ENCODE measurements around the gene MICAL3. TPM values are rescaled to one million over a fixed set of nuclear protein-coding genes. Genes with fewer than 3 reads are reported as not detected.

MICAL3 gene
- total and polyA plus RNA-seq, 2 donors = 2.7 to 4.0 TPM

- no peak overlapping the region for H3K27ac ChIP-seq (ENCODE audit: low read depth in 1 of 2, low read length in 1 of 2)
- no peaks in the 10 kb centered on the region for H3K36me3 ChIP-seq (ENCODE audit: control insufficient read depth in 2 of 2, insufficient read depth in 2 of 2, low read length in 1 of 2)
- 91% methylated on average over 5 of the region's 5 CpGs for WGBS
- H3K27me3 ChIP-seq (ENCODE audit: control insufficient read depth in 2 of 2, insufficient read depth in 1 of 2, low read length in 1 of 2) = no peaks in the 10 kb centered on the region
- no peak overlapping the region for H3K4me3 ChIP-seq (ENCODE audit: low read length in 2 of 2)
- no peak for DNase-seq (ENCODE audit: low read depth in 6 of 9, low spot score in 9 of 9)
- peaks cover 52 to 80% of the 10 kb centered on the region in 2 donors for H3K4me1 ChIP-seq (ENCODE audit: control insufficient read depth in 2 of 2, insufficient read depth in 2 of 2, low read length in 2 of 2)
- no peaks in the 10 kb centered on the region for H3K9me3 ChIP-seq (ENCODE audit: control insufficient read depth in 2 of 2, insufficient read depth in 1 of 2, low read length in 1 of 2)
Measured at GRCh38 chr22:17796695-17797094, 227.7 kb downstream of the MICAL3 start.

- 76% methylated on average over 32 of the region's 32 CpGs for WGBS
- peak in 1 of 9 donors; percentile 37 for DNase-seq (ENCODE audit: low read depth in 6 of 9, low spot score in 9 of 9)
- Histone ChIP-seq H3K36me3 (ENCODE audit: control insufficient read depth in 2 of 2, insufficient read depth in 2 of 2, low read length in 1 of 2) (no peaks in the 10 kb centered on the region), H3K27me3 (ENCODE audit: control insufficient read depth in 2 of 2, insufficient read depth in 1 of 2, low read length in 1 of 2) (no peaks in the 10 kb centered on the region), H3K4me1 (ENCODE audit: control insufficient read depth in 2 of 2, insufficient read depth in 2 of 2, low read length in 2 of 2) (peaks cover 52 to 80% of the 10 kb centered on the region in 2 donors), H3K9me3 (ENCODE audit: control insufficient read depth in 2 of 2, insufficient read depth in 1 of 2, low read length in 1 of 2) (no peaks in the 10 kb centered on the region), H3K4me3 (ENCODE audit: low read length in 2 of 2) (no peak overlapping the region), H3K27ac (ENCODE audit: low read depth in 1 of 2, low read length in 1 of 2) (peak overlapping the region; percentile 69 to 73)
Measured at GRCh38 chr22:17795661-17796548, 228.5 kb downstream of the MICAL3 start.

- Histone ChIP-seq H3K36me3 (ENCODE audit: control insufficient read depth in 2 of 2, insufficient read depth in 2 of 2, low read length in 1 of 2) (peaks cover 0 to 3% of the 10 kb centered on the region in 2 donors), H3K4me3 (ENCODE audit: low read length in 2 of 2) (no peak overlapping the region), H3K27me3 (ENCODE audit: control insufficient read depth in 2 of 2, insufficient read depth in 1 of 2, low read length in 1 of 2) (no peaks in the 10 kb centered on the region), H3K4me1 (ENCODE audit: control insufficient read depth in 2 of 2, insufficient read depth in 2 of 2, low read length in 2 of 2) (peaks cover 52 to 71% of the 10 kb centered on the region in 2 donors), H3K27ac (ENCODE audit: low read depth in 1 of 2, low read length in 1 of 2) (peak overlapping the region; percentile 72 to 73), H3K9me3 (ENCODE audit: control insufficient read depth in 2 of 2, insufficient read depth in 1 of 2, low read length in 1 of 2) (no peaks in the 10 kb centered on the region)
- WGBS = 59% methylated on average over 25 of the region's 25 CpGs
- DNase-seq (ENCODE audit: low read depth in 6 of 9, low spot score in 9 of 9) = peak in 5 of 9 donors; percentile 57 to 86 (median 64)
Measured at GRCh38 chr22:17794726-17795542, 229.4 kb downstream of the MICAL3 start.

- H3K27ac ChIP-seq (ENCODE audit: low read depth in 1 of 2, low read length in 1 of 2) = no peak overlapping the region
- peaks cover 41 to 56% of the 10 kb centered on the region in 2 donors for H3K4me1 ChIP-seq (ENCODE audit: control insufficient read depth in 2 of 2, insufficient read depth in 2 of 2, low read length in 2 of 2)
- peaks cover 0 to 4% of the 10 kb centered on the region in 2 donors for H3K36me3 ChIP-seq (ENCODE audit: control insufficient read depth in 2 of 2, insufficient read depth in 2 of 2, low read length in 1 of 2)
- DNase-seq (ENCODE audit: low read depth in 6 of 9, low spot score in 9 of 9) = no peak
- H3K4me3 ChIP-seq (ENCODE audit: low read length in 2 of 2) = no peak overlapping the region
- WGBS = 96% methylated on average over 29 of the region's 29 CpGs
- H3K27me3 ChIP-seq (ENCODE audit: control insufficient read depth in 2 of 2, insufficient read depth in 1 of 2, low read length in 1 of 2) = no peaks in the 10 kb centered on the region
- H3K9me3 ChIP-seq (ENCODE audit: control insufficient read depth in 2 of 2, insufficient read depth in 1 of 2, low read length in 1 of 2) = no peaks in the 10 kb centered on the region
Measured at GRCh38 chr22:17792854-17793434, 231.4 kb downstream of the MICAL3 start.

GRCh38 chr22:17792299-17792698 lies 232.1 kb downstream of the MICAL3 start:
- H3K27ac ChIP-seq (ENCODE audit: low read depth in 1 of 2, low read length in 1 of 2) = no peak overlapping the region
- no peak for DNase-seq (ENCODE audit: low read depth in 6 of 9, low spot score in 9 of 9)
- H3K4me3 ChIP-seq (ENCODE audit: low read length in 2 of 2) = no peak overlapping the region
- no peaks in the 10 kb centered on the region for H3K9me3 ChIP-seq (ENCODE audit: control insufficient read depth in 2 of 2, insufficient read depth in 1 of 2, low read length in 1 of 2)
- H3K27me3 ChIP-seq (ENCODE audit: control insufficient read depth in 2 of 2, insufficient read depth in 1 of 2, low read length in 1 of 2) = no peaks in the 10 kb centered on the region
- WGBS = 91% methylated on average over 5 of the region's 5 CpGs
- peaks cover 0 to 4% of the 10 kb centered on the region in 2 donors for H3K36me3 ChIP-seq (ENCODE audit: control insufficient read depth in 2 of 2, insufficient read depth in 2 of 2, low read length in 1 of 2)
- peaks cover 39 to 50% of the 10 kb centered on the region in 2 donors for H3K4me1 ChIP-seq (ENCODE audit: control insufficient read depth in 2 of 2, insufficient read depth in 2 of 2, low read length in 2 of 2)

GRCh38 chr22:17791196-17791595 lies 233.2 kb downstream of the MICAL3 start:
- Histone ChIP-seq H3K4me1 (ENCODE audit: control insufficient read depth in 2 of 2, insufficient read depth in 2 of 2, low read length in 2 of 2) (peaks cover 34 to 49% of the 10 kb centered on the region in 2 donors), H3K36me3 (ENCODE audit: control insufficient read depth in 2 of 2, insufficient read depth in 2 of 2, low read length in 1 of 2) (peaks cover 0 to 4% of the 10 kb centered on the region in 2 donors), H3K4me3 (ENCODE audit: low read length in 2 of 2) (no peak overlapping the region), H3K27me3 (ENCODE audit: control insufficient read depth in 2 of 2, insufficient read depth in 1 of 2, low read length in 1 of 2) (no peaks in the 10 kb centered on the region), H3K27ac (ENCODE audit: low read depth in 1 of 2, low read length in 1 of 2) (no peak overlapping the region), H3K9me3 (ENCODE audit: control insufficient read depth in 2 of 2, insufficient read depth in 1 of 2, low read length in 1 of 2) (no peaks in the 10 kb centered on the region)
- no peak for DNase-seq (ENCODE audit: low read depth in 6 of 9, low spot score in 9 of 9)
- WGBS = 99% methylated on average over 21 of the region's 21 CpGs

- Histone ChIP-seq H3K27ac (ENCODE audit: low read depth in 1 of 2, low read length in 1 of 2) (no peak overlapping the region), H3K9me3 (ENCODE audit: control insufficient read depth in 2 of 2, insufficient read depth in 1 of 2, low read length in 1 of 2) (no peaks in the 10 kb centered on the region), H3K4me3 (ENCODE audit: low read length in 2 of 2) (no peak overlapping the region), H3K27me3 (ENCODE audit: control insufficient read depth in 2 of 2, insufficient read depth in 1 of 2, low read length in 1 of 2) (no peaks in the 10 kb centered on the region), H3K36me3 (ENCODE audit: control insufficient read depth in 2 of 2, insufficient read depth in 2 of 2, low read length in 1 of 2) (peaks cover 0 to 4% of the 10 kb centered on the region in 2 donors), H3K4me1 (ENCODE audit: control insufficient read depth in 2 of 2, insufficient read depth in 2 of 2, low read length in 2 of 2) (peaks cover 21 to 37% of the 10 kb centered on the region in 2 donors)
- 97% methylated on average over 27 of the region's 27 CpGs for WGBS
- no peak for DNase-seq (ENCODE audit: low read depth in 6 of 9, low spot score in 9 of 9)
Measured at GRCh38 chr22:17789379-17790200, 234.8 kb downstream of the MICAL3 start.

- 97% methylated on average over 32 of the region's 32 CpGs for WGBS
- no peak overlapping the region for H3K27ac ChIP-seq (ENCODE audit: low read depth in 1 of 2, low read length in 1 of 2)
- no peak for DNase-seq (ENCODE audit: low read depth in 6 of 9, low spot score in 9 of 9)
- no peak overlapping the region for H3K4me3 ChIP-seq (ENCODE audit: low read length in 2 of 2)
- peaks cover 0 to 4% of the 10 kb centered on the region in 2 donors for H3K36me3 ChIP-seq (ENCODE audit: control insufficient read depth in 2 of 2, insufficient read depth in 2 of 2, low read length in 1 of 2)
- no peaks in the 10 kb centered on the region for H3K27me3 ChIP-seq (ENCODE audit: control insufficient read depth in 2 of 2, insufficient read depth in 1 of 2, low read length in 1 of 2)
- H3K9me3 ChIP-seq (ENCODE audit: control insufficient read depth in 2 of 2, insufficient read depth in 1 of 2, low read length in 1 of 2) = no peaks in the 10 kb centered on the region
- peaks cover 14 to 31% of the 10 kb centered on the region in 2 donors for H3K4me1 ChIP-seq (ENCODE audit: control insufficient read depth in 2 of 2, insufficient read depth in 2 of 2, low read length in 2 of 2)
Measured at GRCh38 chr22:17788528-17789378, 235.6 kb downstream of the MICAL3 start.
